ENCODE results near the gene ATP6V0B.

DNA sequence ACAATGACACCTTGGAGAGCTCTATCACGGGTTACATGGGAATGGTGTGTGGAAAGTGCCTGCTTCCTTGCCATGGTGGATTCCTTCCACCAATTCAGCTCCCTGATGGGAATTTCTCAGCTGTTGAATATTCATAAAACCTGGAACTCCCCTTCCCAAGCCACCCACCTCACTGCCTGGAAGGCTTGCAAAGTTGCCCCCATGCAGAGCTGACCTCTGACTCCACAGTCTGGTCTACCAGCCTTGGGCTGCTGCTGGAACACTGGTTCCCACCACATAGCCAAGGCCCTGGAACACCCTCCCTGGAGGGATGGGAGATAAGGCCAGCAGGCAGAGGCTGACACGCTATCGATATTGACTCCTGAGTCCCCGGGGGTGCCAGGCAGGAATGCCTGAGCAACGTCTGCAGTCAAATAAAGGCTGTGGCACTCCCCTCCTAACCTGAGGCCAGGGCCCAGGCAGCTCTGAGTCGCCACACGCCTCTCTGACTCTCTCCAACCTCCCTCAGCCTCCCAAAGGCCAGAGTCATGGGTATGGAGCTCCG is 25.4 kb downstream of the ATP6V0B start:
- TF ChIP-seq, protein P1, sequence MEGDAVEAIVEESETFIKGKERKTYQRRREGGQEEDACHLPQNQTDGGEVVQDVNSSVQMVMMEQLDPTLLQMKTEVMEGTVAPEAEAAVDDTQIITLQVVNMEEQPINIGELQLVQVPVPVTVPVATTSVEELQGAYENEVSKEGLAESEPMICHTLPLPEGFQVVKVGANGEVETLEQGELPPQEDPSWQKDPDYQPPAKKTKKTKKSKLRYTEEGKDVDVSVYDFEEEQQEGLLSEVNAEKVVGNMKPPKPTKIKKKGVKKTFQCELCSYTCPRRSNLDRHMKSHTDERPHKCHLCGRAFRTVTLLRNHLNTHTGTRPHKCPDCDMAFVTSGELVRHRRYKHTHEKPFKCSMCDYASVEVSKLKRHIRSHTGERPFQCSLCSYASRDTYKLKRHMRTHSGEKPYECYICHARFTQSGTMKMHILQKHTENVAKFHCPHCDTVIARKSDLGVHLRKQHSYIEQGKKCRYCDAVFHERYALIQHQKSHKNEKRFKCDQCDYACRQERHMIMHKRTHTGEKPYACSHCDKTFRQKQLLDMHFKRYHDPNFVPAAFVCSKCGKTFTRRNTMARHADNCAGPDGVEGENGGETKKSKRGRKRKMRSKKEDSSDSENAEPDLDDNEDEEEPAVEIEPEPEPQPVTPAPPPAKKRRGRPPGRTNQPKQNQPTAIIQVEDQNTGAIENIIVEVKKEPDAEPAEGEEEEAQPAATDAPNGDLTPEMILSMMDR (conservative IDR thresholded peaks at IDR 0.05; ENCODE audit: low read depth, low read length) = no peak
- TF ChIP-seq MXI1 (IDR thresholded peaks at IDR 0.05; ENCODE audit: borderline replicate concordance, low read depth, low read length) (no peak), POLR2A (IDR thresholded peaks at IDR 0.05; ENCODE audit: low read depth, low read length) (no peak), CEBPB (IDR thresholded peaks at IDR 0.05; ENCODE audit: low read depth, low read length) (no peak), CHD1 (IDR thresholded peaks at IDR 0.05; ENCODE audit: low read depth, low read length) (no peak), MAFK (IDR thresholded peaks at IDR 0.05; ENCODE audit: low read depth, low read length) (no peak), FOS (IDR thresholded peaks at IDR 0.05; ENCODE audit: low read depth, low read length) (no peak), SMC3 (IDR thresholded peaks at IDR 0.05; ENCODE audit: low read depth, low read length) (no peak), RAD21 (IDR thresholded peaks at IDR 0.05; ENCODE audit: low read length) (no peak), NFE2L2 (IDR thresholded peaks at IDR 0.05; ENCODE audit: low read depth, low read length) (no peak), RCOR1 (IDR thresholded peaks at IDR 0.05; ENCODE audit: insufficient replicate concordance, low read length) (no peak), RFX5 (IDR thresholded peaks at IDR 0.05; ENCODE audit: low read depth, low read length) (no peak)
- TF ChIP-seq, protein P2, sequence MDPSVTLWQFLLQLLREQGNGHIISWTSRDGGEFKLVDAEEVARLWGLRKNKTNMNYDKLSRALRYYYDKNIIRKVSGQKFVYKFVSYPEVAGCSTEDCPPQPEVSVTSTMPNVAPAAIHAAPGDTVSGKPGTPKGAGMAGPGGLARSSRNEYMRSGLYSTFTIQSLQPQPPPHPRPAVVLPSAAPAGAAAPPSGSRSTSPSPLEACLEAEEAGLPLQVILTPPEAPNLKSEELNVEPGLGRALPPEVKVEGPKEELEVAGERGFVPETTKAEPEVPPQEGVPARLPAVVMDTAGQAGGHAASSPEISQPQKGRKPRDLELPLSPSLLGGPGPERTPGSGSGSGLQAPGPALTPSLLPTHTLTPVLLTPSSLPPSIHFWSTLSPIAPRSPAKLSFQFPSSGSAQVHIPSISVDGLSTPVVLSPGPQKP (IDR thresholded peaks at IDR 0.05; ENCODE audit: borderline replicate concordance, low read depth, low read length) = no peak
- TF ChIP-seq, protein P3, sequence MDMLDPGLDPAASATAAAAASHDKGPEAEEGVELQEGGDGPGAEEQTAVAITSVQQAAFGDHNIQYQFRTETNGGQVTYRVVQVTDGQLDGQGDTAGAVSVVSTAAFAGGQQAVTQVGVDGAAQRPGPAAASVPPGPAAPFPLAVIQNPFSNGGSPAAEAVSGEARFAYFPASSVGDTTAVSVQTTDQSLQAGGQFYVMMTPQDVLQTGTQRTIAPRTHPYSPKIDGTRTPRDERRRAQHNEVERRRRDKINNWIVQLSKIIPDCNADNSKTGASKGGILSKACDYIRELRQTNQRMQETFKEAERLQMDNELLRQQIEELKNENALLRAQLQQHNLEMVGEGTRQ (IDR thresholded peaks at IDR 0.05; ENCODE audit: low read depth, low read length) = no peak

Data from IMR-90 (cell line).